HS-27A (cell line): ENCODE measurements around the gene SLC22A23.
A peak's percentile ranks its signal among the peaks of the same experiment; 100 is the strongest.

Experiments
- DNase-seq: peaks from one replicate; pipeline ENCODE4 v3.0.0-alpha.2; 2012; ENCODE audit warnings: low read depth, missing footprints

Gene SLC22A23

GRCh38 chr6:3421791-3422434, 34.9 kb downstream of the SLC22A23 start:
- DNase-seq, result no peak

GRCh38 chr6:3421143-3421542, 35.7 kb downstream of the SLC22A23 start:
- no peak for DNase-seq

GRCh38 chr6:3419624-3420272, 37.1 kb downstream of the SLC22A23 start:
- DNase-seq, result no peak

GRCh38 chr6:3418496-3419060, 38.3 kb downstream of the SLC22A23 start:
- no peak for DNase-seq

GRCh38 chr6:3417473-3417872, 39.4 kb downstream of the SLC22A23 start:
- no peak for DNase-seq

GRCh38 chr6:3415490-3415889, 41.4 kb downstream of the SLC22A23 start:
- no peak for DNase-seq

GRCh38 chr6:3415082-3415453, 41.8 kb downstream of the SLC22A23 start:
- no peak for DNase-seq

- DNase-seq, result no peak
Measured at GRCh38 chr6:3414327-3415081, 42.3 kb downstream of the SLC22A23 start.

- DNase-seq, result no peak
Measured at GRCh38 chr6:3413592-3413991, 43.3 kb downstream of the SLC22A23 start.

- no peak for DNase-seq
Measured at GRCh38 chr6:3412779-3413500, 43.9 kb downstream of the SLC22A23 start.

GRCh38 chr6:3411967-3412778, 44.7 kb downstream of the SLC22A23 start:
- no peak for DNase-seq

GRCh38 chr6:3410385-3411360, 46.2 kb downstream of the SLC22A23 start:
- peak; percentile 19 for DNase-seq

- no peak for DNase-seq
Measured at GRCh38 chr6:3409699-3410384, 47.0 kb downstream of the SLC22A23 start.

- DNase-seq, result no peak
Measured at GRCh38 chr6:3408665-3409064, 48.2 kb downstream of the SLC22A23 start.

- DNase-seq, result no peak
Measured at GRCh38 chr6:3407840-3408239, 49.0 kb downstream of the SLC22A23 start.

- DNase-seq, result no peak
Measured at GRCh38 chr6:3406891-3407809, 49.7 kb downstream of the SLC22A23 start.

GRCh38 chr6:3406362-3406821, 50.5 kb downstream of the SLC22A23 start:
- no peak for DNase-seq

GRCh38 chr6:3405679-3406078, 51.2 kb downstream of the SLC22A23 start:
- no peak for DNase-seq
